IPS-NIHi7 (cell line): ENCODE results near the gene PHLDB3.
"Not testable (repeated sequence)": the region's sequence is repeated elsewhere in the genome, so short reads cannot be mapped to it uniquely, and the experiment has no call there.

ENCODE experiments used
- DNase-seq: peaks from one replicate; pipeline ENCODE4 v3.0.0; 2012; ENCODE audit warnings: mixed read lengths; ENCODE audit errors: extremely low spot score

Gene PHLDB3

DNA sequence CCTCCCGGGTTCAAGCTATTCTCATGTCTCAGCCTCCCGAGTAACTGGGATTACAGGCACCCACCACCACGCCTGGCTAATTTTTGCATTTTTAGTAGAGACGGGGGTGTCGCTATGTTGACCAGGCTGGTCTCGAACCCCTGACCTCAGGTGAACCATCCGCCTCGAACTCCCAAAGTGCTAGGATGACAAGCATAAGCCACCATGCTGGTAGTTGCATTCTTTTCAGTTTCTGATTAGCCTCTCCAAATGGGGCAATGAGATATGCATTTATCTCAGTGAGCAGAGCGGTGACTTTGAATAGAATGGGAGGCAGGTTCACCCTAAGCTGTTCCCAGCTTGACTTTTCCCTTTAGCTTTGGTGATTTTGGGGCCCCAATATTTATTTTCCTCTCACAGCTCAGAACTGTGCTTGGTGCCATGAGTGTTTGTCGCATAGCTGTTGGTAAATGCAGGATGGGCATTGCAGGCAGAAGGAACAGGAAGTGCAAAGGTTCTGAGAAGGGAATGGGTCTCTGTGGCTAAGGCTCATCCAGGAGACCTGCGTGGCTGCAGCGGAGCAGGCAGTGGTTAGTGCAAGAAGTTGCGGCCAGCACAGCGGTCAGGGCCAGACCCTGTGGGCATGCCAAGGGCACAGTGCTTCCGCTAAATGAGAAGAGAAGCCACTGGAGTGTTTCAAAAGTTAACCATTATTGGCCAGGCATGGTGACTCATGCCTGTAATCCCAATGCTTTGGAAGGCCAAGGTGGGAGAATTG lies 59.8 kb downstream of the PHLDB3 start:
- DNase-seq = no peak

DNA sequence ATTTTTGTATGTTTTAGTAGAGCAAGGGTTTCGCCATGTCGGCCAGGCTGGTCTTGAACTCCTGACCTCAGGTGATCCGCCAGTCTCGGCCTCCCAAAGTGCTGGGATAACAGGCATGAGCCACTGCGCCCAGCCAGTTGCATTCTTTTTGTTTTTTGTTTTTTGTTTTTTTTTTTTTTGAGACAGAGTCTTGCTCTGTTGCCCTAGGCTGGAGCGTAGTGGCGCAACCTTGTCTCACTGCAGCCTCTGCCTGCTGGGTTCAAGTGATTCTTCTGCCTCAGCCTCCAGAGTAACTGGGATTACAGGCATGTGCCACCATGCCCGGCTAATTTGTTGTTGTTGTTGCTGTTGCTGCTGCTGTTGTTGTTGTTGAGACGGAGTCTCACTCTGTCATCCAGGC lies 60.5 kb downstream of the PHLDB3 start:
- not testable (repeated sequence) for DNase-seq

DNA sequence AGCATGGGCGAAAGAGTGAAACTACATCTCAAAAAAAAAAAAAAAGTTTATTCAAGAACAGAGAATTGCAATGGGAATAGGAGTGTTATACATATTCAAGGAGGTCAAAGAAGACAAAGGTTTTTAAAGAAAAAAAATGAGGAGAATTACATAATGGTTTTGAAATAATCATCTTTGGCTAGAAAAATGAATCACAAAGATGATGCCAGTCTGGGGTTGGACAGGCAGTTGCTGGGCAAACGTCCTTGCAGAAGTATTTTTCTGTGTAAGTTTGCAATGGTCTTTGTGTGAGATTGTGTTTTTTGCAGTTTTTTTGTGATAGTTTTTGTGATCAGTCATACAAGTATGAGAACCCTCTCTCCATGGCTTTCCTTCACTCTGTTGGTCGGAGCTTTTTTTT lies 62.8 kb downstream of the PHLDB3 start:
- no peak for DNase-seq

DNA sequence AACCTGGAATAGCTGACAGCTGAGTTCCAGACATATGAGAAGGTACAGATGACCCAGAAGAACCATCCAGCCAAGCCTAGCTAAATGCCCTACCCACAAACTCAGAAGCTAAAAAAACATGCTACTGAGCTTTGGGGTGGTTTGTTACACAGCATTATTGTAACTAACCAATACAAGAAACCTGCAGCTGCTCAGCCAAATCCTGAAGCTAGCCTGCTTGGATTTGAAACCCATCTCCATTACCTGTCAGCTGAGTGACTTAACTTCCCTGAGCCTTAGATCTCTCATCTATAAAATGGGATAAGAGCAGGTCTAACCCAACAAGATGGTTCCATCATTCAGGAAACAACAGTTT lies 64.9 kb downstream of the PHLDB3 start:
- no peak for DNase-seq

DNA sequence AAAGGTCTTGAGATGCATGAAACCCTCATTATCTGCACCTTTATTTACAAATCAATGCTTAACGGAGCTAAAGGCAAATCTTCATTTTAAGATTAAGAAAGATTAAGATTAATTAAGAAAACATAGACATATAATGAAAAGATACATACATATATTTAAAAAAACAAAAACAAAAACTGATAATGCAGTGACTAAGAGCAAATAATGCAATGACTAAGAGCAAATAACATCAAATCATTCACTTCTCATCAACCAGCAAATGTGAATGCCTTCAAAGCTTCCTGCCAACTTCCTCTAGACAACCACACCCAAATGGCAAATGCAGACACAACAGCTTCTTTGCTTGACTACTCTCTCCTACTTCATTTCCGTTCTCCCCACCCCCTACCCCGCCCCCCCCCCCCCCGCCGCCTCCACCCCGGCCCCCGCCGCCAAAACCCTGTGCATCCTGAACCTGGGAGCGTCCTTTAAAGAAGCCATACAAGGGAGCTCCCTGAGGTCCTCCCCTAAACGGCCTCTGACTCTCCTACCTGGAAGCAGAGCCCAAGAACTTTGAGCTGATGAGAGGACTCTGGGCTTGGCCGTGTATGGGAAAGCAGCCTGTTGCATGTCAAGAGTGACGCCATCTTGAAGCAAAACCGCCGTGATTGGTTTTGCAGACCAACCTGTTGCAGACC lies 65.4 kb downstream of the PHLDB3 start:
- no peak for DNase-seq

DNA sequence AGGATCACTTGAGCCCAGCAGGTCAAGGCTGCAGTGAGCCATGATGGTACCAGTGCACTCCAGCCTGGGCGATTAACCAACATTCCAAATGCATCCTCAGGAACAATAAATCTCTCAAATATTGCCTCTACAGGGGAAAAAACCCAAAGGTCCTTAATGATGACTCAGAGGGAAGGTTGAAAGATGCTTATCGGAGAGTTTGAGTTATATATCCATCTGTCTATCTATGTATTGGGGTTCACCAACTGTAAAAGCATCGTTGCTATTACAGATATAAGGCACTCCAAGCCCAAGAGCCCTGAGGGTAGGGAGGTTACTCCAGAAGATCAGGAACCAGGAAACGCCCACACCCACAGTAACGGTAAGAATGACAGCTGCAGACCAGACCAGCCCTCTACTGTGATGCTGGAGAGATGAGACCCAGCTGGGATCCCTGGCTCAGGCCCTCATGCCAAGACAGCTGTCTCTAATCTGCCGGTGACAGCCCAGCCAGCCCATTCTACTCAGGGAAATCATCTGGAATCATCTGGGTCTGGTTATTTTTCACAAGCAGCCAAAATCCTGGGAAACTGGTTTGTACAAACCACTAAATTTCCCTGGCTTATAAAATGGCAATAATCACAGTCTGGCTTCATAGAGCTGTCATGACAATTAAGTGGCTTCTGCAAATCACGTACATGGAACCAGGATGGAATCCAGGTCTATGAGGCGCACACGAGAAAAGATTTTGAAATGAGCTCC lies 66.1 kb downstream of the PHLDB3 start:
- DNase-seq = no peak

DNA sequence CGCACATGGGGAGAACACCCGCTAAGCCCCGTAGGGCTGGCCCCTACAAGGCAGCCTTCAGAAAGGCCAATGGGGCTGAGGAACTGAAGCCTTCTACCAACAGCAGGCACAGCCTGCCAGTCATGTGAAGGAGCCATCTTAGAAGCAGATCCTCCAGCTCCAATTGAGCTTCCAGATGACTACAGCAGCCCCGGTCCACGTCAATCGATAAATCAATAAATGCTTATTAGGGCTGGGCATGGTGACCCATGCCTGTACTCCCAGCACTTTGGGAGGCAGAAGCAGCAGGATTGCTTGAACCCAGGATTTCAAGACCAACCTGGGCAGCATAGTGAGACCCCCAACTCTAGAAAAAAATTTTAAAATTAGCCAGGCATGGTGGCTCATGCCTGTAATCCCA lies 66.8 kb downstream of the PHLDB3 start:
- no peak for DNase-seq

DNA sequence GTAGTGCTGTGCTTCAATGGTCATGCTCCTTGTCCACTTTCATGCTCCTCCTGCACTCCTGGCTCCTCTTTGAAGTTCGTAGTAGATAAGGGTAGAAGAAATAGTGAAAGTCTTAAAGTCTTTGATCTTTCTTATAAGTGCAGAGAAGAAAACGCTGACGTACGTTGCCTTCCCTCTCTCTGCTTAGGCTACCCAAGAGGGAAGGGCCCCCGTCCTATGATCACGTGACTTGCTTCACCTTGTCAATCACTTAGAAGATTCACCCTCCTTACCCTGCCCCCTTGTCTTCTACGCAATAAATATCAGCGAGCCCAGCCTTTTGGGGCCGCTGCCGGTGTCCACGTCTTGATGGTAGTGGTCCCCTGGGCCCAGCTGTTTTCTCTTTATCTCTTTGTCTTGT lies 67.3 kb downstream of the PHLDB3 start:
- DNase-seq = not testable (repeated sequence)

DNA sequence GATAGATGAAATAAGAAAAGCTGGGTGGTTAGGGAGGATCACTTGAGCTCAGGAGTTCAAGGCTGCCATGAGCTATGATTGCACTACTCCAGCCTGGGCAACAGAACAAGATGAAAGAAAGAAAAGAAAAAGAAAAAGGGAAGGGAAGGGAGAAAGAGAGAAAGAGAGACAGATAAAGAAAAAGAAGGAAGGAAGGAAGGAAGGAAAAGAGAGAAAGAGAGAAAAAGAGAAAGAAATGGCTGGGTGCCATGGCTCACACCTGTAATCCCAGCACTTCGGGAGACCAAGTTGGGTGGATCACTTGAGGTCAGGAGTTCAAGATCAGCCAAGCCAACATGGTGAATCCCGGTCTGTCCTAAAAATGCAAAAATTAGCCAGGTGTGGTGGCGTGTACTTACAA lies 68.8 kb downstream of the PHLDB3 start:
- no peak for DNase-seq

DNA sequence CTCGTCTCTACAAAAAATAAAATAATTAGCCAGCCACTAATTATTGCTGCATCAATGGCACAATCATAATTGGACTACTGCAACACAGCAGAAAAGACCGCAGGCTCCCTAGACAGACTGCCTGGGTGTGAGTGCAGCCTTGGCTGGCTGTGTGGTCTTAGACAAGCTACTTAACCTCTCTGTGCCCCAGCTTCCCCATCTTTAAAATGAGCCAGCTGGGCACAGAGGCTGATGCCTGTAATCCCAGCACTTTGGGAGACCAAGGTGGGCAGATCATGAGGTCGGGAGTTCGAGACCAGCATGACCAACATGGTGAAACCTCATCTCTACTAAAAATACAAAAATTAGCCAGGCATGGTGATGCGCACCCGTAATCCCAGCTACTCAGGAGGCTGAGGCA lies 70.9 kb downstream of the PHLDB3 start:
- no peak for DNase-seq

DNA sequence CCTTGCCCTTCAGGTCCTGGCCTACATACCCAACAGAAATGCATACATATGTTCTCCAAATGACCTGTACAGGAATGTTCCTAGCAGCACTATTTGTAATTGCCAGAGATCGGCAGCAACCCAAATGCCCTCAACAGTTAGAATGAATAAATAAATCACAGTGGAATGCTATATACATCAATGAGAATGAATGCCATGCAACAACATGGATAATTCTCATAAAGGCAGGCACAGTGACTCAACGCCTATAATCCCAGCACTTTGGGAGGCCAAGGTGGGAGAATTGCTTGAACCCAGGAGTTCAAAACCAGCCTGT lies 71.2 kb downstream of the PHLDB3 start:
- DNase-seq = no peak

DNA sequence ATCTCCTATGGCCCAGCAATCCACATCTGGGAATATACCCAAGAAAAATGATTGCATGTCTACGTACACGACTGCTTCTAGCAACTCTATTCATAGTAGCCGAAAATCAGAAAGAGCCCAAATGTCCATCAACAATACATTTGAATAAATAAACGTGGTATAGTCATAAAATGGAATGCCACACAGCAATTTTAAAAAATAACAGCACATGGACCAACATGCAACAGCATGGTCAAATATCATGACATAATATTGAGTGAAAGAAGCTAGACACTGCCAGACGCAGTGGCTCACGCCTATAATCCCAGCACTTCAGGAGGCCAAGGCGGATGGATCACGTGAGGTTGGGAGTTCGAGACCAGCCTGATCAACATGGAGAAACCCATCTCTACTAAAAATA lies 73.6 kb downstream of the PHLDB3 start:
- DNase-seq = no peak

DNA sequence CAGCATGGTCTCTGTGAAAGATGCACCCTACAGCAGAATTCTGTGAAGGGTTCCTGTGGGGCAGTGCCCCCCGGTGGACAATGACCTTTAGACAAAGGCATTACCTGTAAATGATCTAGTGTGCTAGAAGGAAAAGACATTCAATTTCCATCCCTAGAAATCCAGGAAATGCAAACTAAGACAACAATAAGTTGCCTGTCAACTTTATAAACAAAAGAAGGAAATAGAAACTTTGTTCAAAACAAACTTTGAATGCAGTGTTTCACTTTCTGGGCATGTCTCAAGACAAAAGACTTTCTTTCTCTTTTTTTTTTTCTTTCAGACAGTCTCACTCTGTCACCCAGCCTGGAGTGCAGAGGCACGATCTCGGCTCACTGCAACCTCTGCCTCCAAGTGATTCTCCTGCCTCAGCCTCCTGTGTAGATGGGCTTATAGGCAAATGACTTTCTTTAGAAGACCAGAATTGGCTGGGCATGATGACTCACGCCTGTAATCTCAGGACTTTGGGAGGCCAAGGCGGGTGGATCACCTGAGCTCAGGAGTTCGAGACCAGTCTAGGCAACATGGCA lies 74.3 kb downstream of the PHLDB3 start:
- no peak for DNase-seq

DNA sequence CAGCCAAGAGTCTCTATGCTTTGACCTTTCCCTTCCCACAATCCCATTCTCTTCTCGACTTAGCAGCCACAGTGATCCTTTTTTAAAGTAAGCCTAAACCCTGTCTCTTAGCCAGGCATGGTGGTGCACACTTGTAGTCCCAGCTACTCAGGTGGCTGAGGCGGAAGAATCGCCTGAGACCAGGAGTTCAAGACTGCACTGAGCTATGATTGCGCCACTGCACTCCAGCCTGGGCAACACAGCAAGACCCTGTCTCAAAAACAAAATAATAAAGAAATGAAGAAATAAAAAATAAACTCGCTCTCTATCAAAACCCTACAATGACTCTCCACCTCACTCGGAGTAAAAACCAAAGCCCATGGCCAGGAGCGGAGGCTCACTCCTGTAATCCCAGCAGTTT lies 75.2 kb downstream of the PHLDB3 start:
- no peak for DNase-seq

DNA sequence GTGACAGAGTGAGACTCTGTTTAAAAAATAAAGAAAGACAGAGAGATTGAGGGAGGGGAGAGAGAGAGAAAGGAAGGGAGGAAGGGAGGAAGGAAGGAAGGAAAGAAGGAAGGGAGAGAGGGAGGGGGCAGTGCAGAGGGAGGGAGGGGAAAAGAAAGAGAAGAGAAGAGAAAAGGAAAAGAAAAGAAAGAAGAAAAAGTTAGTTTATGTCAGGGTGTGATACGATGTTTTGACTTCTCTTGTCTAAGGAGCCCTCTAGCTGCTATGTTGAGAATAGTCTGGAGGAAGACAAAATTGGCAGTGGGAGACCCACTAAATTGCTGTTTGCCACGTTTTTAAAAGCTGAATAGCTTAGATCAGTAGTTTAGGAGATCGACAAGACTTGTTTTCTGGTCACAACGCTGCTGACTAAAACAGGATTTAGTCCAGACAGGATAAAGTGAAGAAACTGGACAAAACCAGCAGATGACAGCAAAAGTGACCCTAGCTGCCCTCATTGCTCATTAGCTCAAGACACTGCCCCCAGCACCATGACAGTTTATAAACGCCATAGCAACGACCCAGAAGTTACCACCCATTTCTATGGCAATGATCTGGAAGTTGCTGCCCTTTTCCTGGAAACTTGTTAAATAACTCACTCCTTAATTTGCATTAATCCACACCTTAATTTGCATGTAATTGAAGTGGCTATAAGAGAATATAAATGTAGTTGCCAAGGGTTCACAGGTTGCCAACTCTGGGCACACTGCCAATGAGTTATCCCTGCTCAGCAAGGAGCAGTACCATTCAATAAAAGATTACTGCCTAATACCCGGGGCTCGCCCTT lies 78.8 kb downstream of the PHLDB3 start:
- no peak for DNase-seq
